ENCODE measurements around the gene OR4X1. TPM values are rescaled to one million over a fixed set of nuclear protein-coding genes. Genes with fewer than 3 reads are reported as not detected.

OR4X1 gene
- total and polyA plus RNA-seq, 2 donors (not counting 3 experiments of a cell fraction or from before 2014, with no cell fraction given) = not detected

GRCh38 chr11:48237727-48238126 is 25.9 kb upstream of the OR4X1 start:
- Histone ChIP-seq H2AFZ (ENCODE audit: low read depth, low read length) (no peak overlapping the region), H3K4me3 (replicated peaks in 1 of 3; ENCODE audit: insufficient read depth in 1 of 3, low read depth in 1 of 3, low read length in 3 of 3) (no peak overlapping the region), H3K9me3 (replicated peaks; ENCODE audit: control insufficient read depth, insufficient read depth, low read length) (no peaks in the 10 kb centered on the region), H3K36me3 (ENCODE audit: control insufficient read depth in 2 of 2, extremely low read depth in 1 of 2, insufficient read depth in 2 of 2, low read length in 2 of 2) (no peaks in the 10 kb centered on the region), H4K20me1 (replicated peaks; ENCODE audit: control insufficient read depth, extremely low read depth, insufficient read depth, low read length) (no peaks in the 10 kb centered on the region), H3K9ac (replicated peaks; ENCODE audit: extremely low read depth, insufficient read depth, low read length) (no peak overlapping the region), H3K4me2 (ENCODE audit: insufficient read depth, low read length) (no peak overlapping the region), H3K9me1 (replicated peaks; ENCODE audit: control insufficient read depth, extremely low read depth, insufficient read depth, low read length) (no peaks in the 10 kb centered on the region), H3K79me2 (ENCODE audit: control insufficient read depth, insufficient read depth, low read length) (no peaks in the 10 kb centered on the region), H3K4me1 (ENCODE audit: control insufficient read depth, extremely low read depth, insufficient read depth, low read length) (no peaks in the 10 kb centered on the region), H3K27ac (ENCODE audit: insufficient read depth, low read depth, low read length) (no peak overlapping the region), H3K27me3 (ENCODE audit: control insufficient read depth in 2 of 2, insufficient read depth in 2 of 2, low read length in 2 of 2) (no peaks in the 10 kb centered on the region)
- FAIRE-seq (no peak), DNase-seq (ENCODE audit: low read depth, low spot score) (no peak)
- ChIA-PET POLR2A (no interaction called here), CTCF (no interaction called here)
- intact Hi-C loops (cut with micrococcal nuclease) (no loop called here), dilution Hi-C loops (cut with MboI; ENCODE audit: extremely low pct_ligation_motif_present, low sequenced_read_pairs) (no loop called here)
- BruUV-seq (replicated peaks) = no TSS peak
- TF ChIP-seq GATA2 (IDR thresholded peaks at IDR 0.05; ENCODE audit: insufficient read depth, insufficient read length, low read depth, low read length) (no peak), EZH2 (IDR thresholded peaks at IDR 0.05; ENCODE audit: borderline replicate concordance, low read depth, low read length, severe bottlenecking) (no peak), MYC (IDR thresholded peaks at IDR 0.05; ENCODE audit: low read depth, low read length) (no peak), CTCF (IDR thresholded peaks at IDR 0.05; ENCODE audit: extremely low read depth in 1 of 2, insufficient read depth in 1 of 2, low read depth in 1 of 2, low read length in 2 of 2) (no peak), MAX (IDR thresholded peaks at IDR 0.05; ENCODE audit: insufficient read depth, insufficient read length) (no peak), POLR2A (IDR thresholded peaks at IDR 0.05; ENCODE audit: low read depth, low read length) (no peak), JUN (IDR thresholded peaks at IDR 0.05; ENCODE audit: borderline replicate concordance, insufficient read depth, insufficient read length, low read depth) (no peak), POLR2AphosphoS5 (IDR thresholded peaks at IDR 0.05; ENCODE audit: insufficient read depth, low read depth, low read length) (no peak), FOS (IDR thresholded peaks at IDR 0.05; ENCODE audit: borderline replicate concordance, insufficient read depth, low read length) (no peak)

All from endothelial cell of umbilical vein (primary cell).